Progenitor cell of endocrine pancreas (in vitro differentiated cells): Measurements from ENCODE around the gene PPP2R3B. TPM values are rescaled to one million over a fixed set of nuclear protein-coding genes. Genes with fewer than 3 reads are reported as not detected.
"Not testable (repeated sequence)": the region's sequence is repeated elsewhere in the genome, so short reads cannot be mapped to it uniquely, and the experiment has no call there.

Source experiments
- DNase-seq: peaks from one replicate; pipeline ENCODE4 v3.0.0; 2021; ENCODE audit warnings: low spot score; ENCODE audit not compliant: unreplicated experiment
- H3K27ac Mint-ChIP-seq: 2 replicates; pipeline ENCODE4 v1.8.0; 2021; ENCODE audit warnings: mild to moderate bottlenecking, moderate library complexity, mixed read lengths
- H3K27me3 Mint-ChIP-seq: 2 replicates; pipeline ENCODE4 v1.8.0; 2021; ENCODE audit warnings: mixed read lengths
- H3K36me3 Mint-ChIP-seq: 2 replicates; pipeline ENCODE4 v1.8.0; 2022; ENCODE audit warnings: mixed read lengths; ENCODE audit not compliant: insufficient read depth
- H3K4me1 Mint-ChIP-seq: 2 replicates; pipeline ENCODE4 v1.8.0; 2021; ENCODE audit warnings: low read depth, mixed read lengths
- H3K4me3 Mint-ChIP-seq: 2 replicates; pipeline ENCODE4 v1.8.0; 2021; ENCODE audit warnings: low read depth, mild to moderate bottlenecking, moderate library complexity, mixed read lengths
- H3K9me3 Mint-ChIP-seq: 2 replicates; pipeline ENCODE4 v1.8.0; 2021; ENCODE audit warnings: low read depth, mixed read lengths
- total RNA-seq: library from RNA; stranded (reverse); gene quantifications from 2 replicates; pipeline ENCODE4 v1.2.1, GENCODE V29; 2021
- TF ChIP-seq, protein P1 (sequence below): fragments of 200-600 bp; sonication (generic); IDR thresholded peaks from one replicate; pipeline ENCODE4 v1.5.0; 2021; ENCODE audit warnings: antibody characterized with exemption, mild to moderate bottlenecking; ENCODE audit not compliant: unreplicated experiment

PPP2R3B gene
- total RNA-seq, 1 donor from 2014 or later = 72.6 TPM

DNA sequence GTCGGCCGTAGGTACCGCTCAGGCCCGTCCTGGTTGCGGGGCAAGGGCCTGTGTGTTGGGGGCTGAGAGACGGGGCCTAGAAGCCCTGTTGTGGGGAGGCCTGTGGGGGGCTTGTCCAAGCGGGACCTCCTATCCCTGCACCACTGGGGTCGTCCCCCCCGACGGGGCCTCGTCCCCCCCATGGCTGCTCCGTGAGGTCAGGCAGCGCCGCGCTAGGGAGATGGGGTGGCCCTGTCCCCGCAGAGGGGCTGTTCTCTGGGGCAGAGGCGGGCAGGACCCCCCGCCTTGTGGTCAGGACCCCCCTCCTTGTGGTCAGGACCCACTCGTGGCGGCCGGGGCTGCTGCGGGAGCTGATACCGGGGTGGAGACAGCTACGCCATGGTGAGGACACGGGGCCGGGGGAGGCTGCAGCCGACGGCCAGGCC is 56.0 kb downstream of the PPP2R3B start:
- Mint-ChIP-seq H3K27ac (no peak overlapping the region), H3K4me3 (no peak overlapping the region), H3K4me1 (no peaks in the 10 kb centered on the region), H3K27me3 (no peaks in the 10 kb centered on the region), H3K36me3 (peaks cover 7% of the 10 kb centered on the region), H3K9me3 (no peaks in the 10 kb centered on the region)
- TF ChIP-seq, protein P1, sequence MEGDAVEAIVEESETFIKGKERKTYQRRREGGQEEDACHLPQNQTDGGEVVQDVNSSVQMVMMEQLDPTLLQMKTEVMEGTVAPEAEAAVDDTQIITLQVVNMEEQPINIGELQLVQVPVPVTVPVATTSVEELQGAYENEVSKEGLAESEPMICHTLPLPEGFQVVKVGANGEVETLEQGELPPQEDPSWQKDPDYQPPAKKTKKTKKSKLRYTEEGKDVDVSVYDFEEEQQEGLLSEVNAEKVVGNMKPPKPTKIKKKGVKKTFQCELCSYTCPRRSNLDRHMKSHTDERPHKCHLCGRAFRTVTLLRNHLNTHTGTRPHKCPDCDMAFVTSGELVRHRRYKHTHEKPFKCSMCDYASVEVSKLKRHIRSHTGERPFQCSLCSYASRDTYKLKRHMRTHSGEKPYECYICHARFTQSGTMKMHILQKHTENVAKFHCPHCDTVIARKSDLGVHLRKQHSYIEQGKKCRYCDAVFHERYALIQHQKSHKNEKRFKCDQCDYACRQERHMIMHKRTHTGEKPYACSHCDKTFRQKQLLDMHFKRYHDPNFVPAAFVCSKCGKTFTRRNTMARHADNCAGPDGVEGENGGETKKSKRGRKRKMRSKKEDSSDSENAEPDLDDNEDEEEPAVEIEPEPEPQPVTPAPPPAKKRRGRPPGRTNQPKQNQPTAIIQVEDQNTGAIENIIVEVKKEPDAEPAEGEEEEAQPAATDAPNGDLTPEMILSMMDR = no peak
- no peak for DNase-seq

DNA sequence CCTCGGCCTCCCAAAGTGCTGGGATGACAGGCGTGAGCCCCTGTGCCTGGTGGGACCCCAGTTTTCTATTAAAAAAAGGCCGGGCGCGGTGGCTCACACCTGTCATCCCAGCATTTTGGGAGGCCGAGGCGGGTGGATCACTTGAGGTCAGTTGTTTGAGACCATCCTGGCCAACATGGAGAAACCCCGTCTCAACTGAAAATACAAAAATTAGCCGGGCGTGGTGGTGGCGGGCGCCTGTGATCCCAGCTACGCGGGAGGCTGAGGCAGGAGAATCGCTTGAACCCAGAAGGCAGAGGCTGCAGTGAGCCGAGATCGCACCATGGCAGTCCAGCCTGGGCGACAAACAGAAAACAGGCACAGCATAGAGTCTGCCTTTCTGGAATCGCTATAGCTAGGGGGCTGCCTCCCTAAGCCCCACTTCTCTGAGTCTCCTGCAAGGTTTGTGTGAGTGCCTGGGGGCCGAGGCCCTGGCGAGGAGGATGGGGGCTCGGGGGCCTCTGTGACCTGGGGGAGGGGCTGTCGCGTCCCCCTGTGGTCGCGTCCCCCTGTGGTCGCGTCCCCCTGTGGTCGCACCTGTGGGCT is 56.5 kb downstream of the PPP2R3B start:
- H3K4me3 Mint-ChIP-seq, H3K27ac Mint-ChIP-seq, DNase-seq, H3K9me3 Mint-ChIP-seq, H3K27me3 Mint-ChIP-seq, H3K36me3 Mint-ChIP-seq, H3K4me1 Mint-ChIP-seq: not testable (repeated sequence)

DNA sequence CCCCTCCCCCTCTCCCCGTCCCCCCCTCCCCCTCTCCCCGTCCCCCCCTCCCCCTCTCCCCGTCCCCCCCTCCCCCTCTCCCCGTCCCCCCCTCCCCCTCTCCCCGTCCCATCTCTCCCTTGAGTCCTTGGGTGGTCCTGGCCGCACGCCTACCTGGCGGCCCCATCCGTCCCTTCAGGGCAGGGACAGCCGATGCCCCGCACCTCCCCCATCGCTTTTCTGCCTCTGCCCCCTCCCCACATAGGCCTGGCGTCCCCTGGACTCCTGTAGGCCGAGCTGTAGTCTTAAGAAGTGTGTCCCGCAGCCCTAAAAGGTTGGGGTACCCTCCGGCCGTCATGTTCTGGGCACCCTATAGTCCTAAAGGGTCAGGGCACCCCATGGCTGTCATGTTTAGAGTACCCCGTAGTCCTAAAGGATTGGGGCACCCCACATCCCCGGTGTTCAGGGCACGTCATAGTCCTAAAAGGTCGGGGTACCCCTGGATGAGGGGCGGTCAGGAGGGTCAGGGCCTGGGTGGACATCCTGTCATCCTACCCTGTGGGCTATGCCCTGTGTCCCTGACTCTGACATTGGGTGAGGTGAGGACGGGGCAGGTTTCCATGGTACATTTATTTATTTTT is 57.3 kb downstream of the PPP2R3B start:
- Mint-ChIP-seq H3K27ac (peak overlapping the region; percentile 89), H3K27me3 (no peaks in the 10 kb centered on the region), H3K9me3 (no peaks in the 10 kb centered on the region), H3K36me3 (peaks cover 1% of the 10 kb centered on the region), H3K4me3 (no peak overlapping the region), H3K4me1 (no peaks in the 10 kb centered on the region)
- DNase-seq = no peak
- TF ChIP-seq, protein P1 = no peak

DNA sequence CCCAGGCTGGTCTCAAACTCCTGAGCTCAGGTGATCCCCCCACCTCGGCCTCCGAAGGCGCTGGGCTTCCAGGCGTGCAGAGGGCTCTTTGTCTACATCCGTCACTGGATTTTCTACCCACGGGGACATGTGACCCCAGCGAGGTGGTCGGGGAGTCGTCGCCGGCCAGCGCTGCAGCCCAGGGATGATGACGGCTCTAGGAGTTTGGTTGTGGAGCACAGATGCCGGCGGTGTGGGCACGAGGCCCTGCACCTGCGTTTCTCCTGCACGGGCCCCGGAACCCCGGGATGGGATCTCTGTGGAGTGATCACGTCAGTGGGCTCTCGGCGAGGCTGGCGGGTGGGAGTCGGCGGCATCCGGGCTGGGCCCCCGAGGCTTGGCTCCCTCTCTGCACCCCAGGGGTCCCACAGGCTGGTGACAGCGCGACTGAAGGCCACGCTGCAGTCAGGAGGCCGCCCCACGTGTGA is 59.0 kb downstream of the PPP2R3B start:
- no peaks in the 10 kb centered on the region for H3K36me3 Mint-ChIP-seq

GRCh38 chrX:324664-325063 is 62.0 kb downstream of the PPP2R3B start:
- H3K36me3 Mint-ChIP-seq, H3K4me3 Mint-ChIP-seq, H3K27me3 Mint-ChIP-seq, DNase-seq, H3K4me1 Mint-ChIP-seq, H3K27ac Mint-ChIP-seq, H3K9me3 Mint-ChIP-seq: not testable (repeated sequence)

More for the DNA sequence above, 59.0 kb downstream of the PPP2R3B start:
- Mint-ChIP-seq H3K27ac (peak overlapping the region; percentile 62), H3K4me3 (no peak overlapping the region), H3K27me3 (no peaks in the 10 kb centered on the region), H3K4me1 (peaks cover 4% of the 10 kb centered on the region), H3K9me3 (no peaks in the 10 kb centered on the region)
- TF ChIP-seq, protein P1 = no peak
- no peak for DNase-seq

DNA sequence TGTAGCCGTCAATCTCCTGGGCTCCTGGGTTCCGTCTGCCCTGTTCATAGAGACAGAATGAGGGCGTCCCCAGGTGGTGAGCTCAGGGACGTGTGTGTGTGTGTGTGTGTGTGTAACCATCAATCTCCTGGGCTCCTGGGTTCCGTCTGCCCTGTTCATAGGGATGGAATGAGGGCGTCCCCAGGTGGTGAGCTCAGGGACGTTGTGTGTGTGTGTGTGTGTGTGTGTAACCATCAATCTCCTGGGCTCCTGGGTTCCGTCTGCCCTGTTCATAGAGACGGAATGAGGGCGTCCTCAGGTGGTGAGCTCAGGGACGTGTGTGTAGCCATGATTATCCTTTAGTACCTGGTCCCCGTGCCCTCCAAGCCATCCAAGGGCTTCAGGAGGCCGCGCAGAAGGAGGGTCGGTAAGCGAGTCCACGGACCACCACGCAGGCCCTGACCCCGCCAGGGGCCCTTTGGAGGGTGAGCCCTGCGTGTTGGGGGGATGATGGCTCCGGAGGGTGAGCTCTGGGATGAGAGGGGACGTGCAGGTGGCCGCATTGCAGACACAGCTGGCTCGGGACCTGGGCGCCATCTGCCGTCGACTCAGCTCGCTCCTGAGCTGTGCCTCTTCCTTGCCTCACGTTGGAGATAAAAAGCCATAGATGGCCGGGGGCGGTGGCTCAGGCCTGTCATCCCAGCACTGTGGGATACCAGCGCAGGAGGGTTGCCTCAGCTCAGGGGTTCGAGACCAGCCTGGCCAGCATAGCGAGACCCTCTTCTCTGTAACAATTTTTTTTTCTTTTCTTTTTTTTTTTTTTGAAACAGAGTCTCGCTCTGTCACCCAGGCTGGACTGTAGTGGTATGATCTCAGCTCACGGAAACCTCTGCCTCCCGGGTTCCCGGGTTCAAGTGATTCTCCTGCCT is 62.7 kb downstream of the PPP2R3B start:
- DNase-seq = no peak
- Mint-ChIP-seq H3K4me1 (peaks cover 7% of the 10 kb centered on the region), H3K36me3 (no peaks in the 10 kb centered on the region), H3K27ac (peak overlapping the region; percentile 85), H3K4me3 (no peak overlapping the region), H3K27me3 (no peaks in the 10 kb centered on the region), H3K9me3 (no peaks in the 10 kb centered on the region)
- TF ChIP-seq, protein P1 = no peak
